Activated CD4-positive, CD25-positive, alpha-beta regulatory T cell treated with anti-CD3 and anti-CD28 coated beads, Interleukin-2, amount 50 U/mL, for 72 hours (primary cell): ENCODE measurements around the gene MYBPHL.

Source experiments
- DNase-seq: peaks from one replicate; pipeline ENCODE4 v3.0.0; 2021

Gene MYBPHL

GRCh38 chr1:109250454-109251276 is 56.1 kb downstream of the MYBPHL start:
- DNase-seq: no peak

GRCh38 chr1:109249654-109250401 is 57.0 kb downstream of the MYBPHL start:
- no peak for DNase-seq

- peak; percentile 47 for DNase-seq
These were observed 57.8 kb downstream of the MYBPHL start, which contains the start of gene CELSR2 for GRCh38 chr1:109248797-109249629. Gene CELSR2, plus strand, starts transcription at chr1:109249539. Its CDS starts 541 bp downstream, at chr1:109250080.

GRCh38 chr1:109248444-109248796 is 58.4 kb downstream of the MYBPHL start:
- DNase-seq: no peak

- no peak for DNase-seq
These were observed 59.1 kb downstream of the MYBPHL start for GRCh38 chr1:109247401-109248365.

- DNase-seq: no peak
These were observed 60.7 kb downstream of the MYBPHL start for GRCh38 chr1:109246141-109246551.

- DNase-seq: no peak
These were observed 62.8 kb downstream of the MYBPHL start for GRCh38 chr1:109243860-109244552.

- no peak for DNase-seq
These were observed 63.6 kb downstream of the MYBPHL start for GRCh38 chr1:109243221-109243620.

GRCh38 chr1:109242387-109242786 is 64.4 kb downstream of the MYBPHL start:
- DNase-seq: no peak
